Fibroblast of villous mesenchyme (primary cell): Measurements from ENCODE around the gene CDCA4. TPM values are rescaled to one million over a fixed set of nuclear protein-coding genes. Genes with fewer than 3 reads are reported as not detected.

ENCODE experiments used
- DNase-seq: peaks from one replicate; pipeline ENCODE4 v3.0.0-alpha.2; 2010; ENCODE audit warnings: low read depth
- H3K4me3 ChIP-seq: 2 replicates; pipeline ENCODE4 v1.5.1; 2011; ENCODE audit warnings: low read depth, mild to moderate bottlenecking, low read length
- total RNA-seq: library from RNA; depleted of rRNA; stranded (reverse); fragments of >200 nt; gene quantifications from 2 replicates; pipeline ENCODE4 v1.2.3, GENCODE V29; 2012
- TF ChIP-seq, protein P1 (sequence below): IDR thresholded peaks from 2 replicates; pipeline ENCODE4 v1.5.1; 2012; ENCODE audit warnings: low read depth, mild to moderate bottlenecking, low read length; ENCODE audit not compliant: insufficient read depth

Gene CDCA4
- total RNA-seq, 1 donor: 22.5 TPM

DNA sequence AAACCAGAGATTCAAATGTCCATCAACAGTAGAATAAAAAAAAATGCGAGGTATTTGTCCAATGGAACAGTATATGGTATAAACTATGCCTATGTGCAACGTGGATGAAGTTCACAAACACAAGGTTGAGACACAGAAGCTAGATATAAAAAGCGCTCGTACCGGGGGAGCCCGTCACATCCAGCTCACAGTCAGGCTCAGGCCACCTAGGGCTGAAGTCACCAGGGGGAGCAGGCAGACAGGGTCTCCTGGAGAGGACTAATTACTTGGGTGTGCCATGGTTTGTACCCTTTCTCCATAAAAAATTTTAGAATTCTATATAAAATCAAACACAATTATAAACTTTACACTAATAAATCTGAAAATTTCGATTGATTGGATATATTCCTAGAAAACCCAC is 56.3 kb downstream of the CDCA4 start:
- no peak overlapping the region for H3K4me3 ChIP-seq
- TF ChIP-seq, protein P1, sequence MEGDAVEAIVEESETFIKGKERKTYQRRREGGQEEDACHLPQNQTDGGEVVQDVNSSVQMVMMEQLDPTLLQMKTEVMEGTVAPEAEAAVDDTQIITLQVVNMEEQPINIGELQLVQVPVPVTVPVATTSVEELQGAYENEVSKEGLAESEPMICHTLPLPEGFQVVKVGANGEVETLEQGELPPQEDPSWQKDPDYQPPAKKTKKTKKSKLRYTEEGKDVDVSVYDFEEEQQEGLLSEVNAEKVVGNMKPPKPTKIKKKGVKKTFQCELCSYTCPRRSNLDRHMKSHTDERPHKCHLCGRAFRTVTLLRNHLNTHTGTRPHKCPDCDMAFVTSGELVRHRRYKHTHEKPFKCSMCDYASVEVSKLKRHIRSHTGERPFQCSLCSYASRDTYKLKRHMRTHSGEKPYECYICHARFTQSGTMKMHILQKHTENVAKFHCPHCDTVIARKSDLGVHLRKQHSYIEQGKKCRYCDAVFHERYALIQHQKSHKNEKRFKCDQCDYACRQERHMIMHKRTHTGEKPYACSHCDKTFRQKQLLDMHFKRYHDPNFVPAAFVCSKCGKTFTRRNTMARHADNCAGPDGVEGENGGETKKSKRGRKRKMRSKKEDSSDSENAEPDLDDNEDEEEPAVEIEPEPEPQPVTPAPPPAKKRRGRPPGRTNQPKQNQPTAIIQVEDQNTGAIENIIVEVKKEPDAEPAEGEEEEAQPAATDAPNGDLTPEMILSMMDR: no peak
- no peak for DNase-seq

Other genes starting within 250 kb of the CDCA4 start
- 233 and 261 TPM in 2 replicates for gene AKT1, start 225.3 kb downstream of the CDCA4 start, total RNA-seq
- 3.5 and 4.3 TPM in 2 replicates for gene ZBTB42, start 220.0 kb downstream of the CDCA4 start, total RNA-seq
- gene CEP170B, start 155.8 kb downstream of the CDCA4 start, total RNA-seq: 19.4 and 22.5 TPM in 2 replicates
- under 0.01 TPM in 1 of 2 replicates, not detected in the other for gene PLD4, start 96.2 kb downstream of the CDCA4 start, total RNA-seq
- 32.2 and 32.4 TPM in 2 replicates for gene AHNAK2, start 42.7 kb downstream of the CDCA4 start, total RNA-seq
- gene CLBA1, start 35.3 kb downstream of the CDCA4 start, total RNA-seq: 5.8 and 6.9 TPM in 2 replicates
- gene GPR132, start 44.3 kb upstream of the CDCA4 start, total RNA-seq: under 0.01 TPM in 1 of 2 replicates, not detected in the other
- gene JAG2, start 147.7 kb upstream of the CDCA4 start, total RNA-seq: 0.86 and 1.9 TPM in 2 replicates
- 17.7 and 20.0 TPM in 2 replicates for gene NUDT14, start 160.2 kb upstream of the CDCA4 start, total RNA-seq
- gene BTBD6, start 227.4 kb upstream of the CDCA4 start, total RNA-seq: 42.7 and 52.8 TPM in 2 replicates